GM03348 (cell line): Measurements from ENCODE around the gene HNRNPDL.
A peak's percentile ranks its signal among the peaks of the same experiment; 100 is the strongest.
"Not testable (repeated sequence)": the region's sequence is repeated elsewhere in the genome, so short reads cannot be mapped to it uniquely, and the experiment has no call there.

ENCODE experiments used
- DNase-seq: peaks from one replicate; pipeline ENCODE4 v3.0.0; 2012; ENCODE audit warnings: low spot score

Gene HNRNPDL

GRCh38 chr4:82386312-82386711, 44.0 kb downstream of the HNRNPDL start:
- DNase-seq: not testable (repeated sequence)

- DNase-seq: no peak
Observed at GRCh38 chr4:82382751-82383150, 47.5 kb downstream of the HNRNPDL start.

GRCh38 chr4:82381661-82382296, 48.5 kb downstream of the HNRNPDL start:
- no peak for DNase-seq

- no peak for DNase-seq
Observed at GRCh38 chr4:82381235-82381634, 49.0 kb downstream of the HNRNPDL start.

GRCh38 chr4:82380831-82381230, 49.4 kb downstream of the HNRNPDL start:
- DNase-seq: no peak

GRCh38 chr4:82380344-82380743, 49.9 kb downstream of the HNRNPDL start:
- no peak for DNase-seq

GRCh38 chr4:82376109-82376508, 54.2 kb downstream of the HNRNPDL start:
- no peak for DNase-seq

- peak; percentile 97 for DNase-seq
Observed at GRCh38 chr4:82373816-82374625, 56.2 kb downstream of the HNRNPDL start, which contains the start of gene HNRNPD. Gene HNRNPD, minus strand, starts transcription at chr4:82373991. Its CDS starts 313 bp downstream, at chr4:82373678.

GRCh38 chr4:82373486-82373815, 56.8 kb downstream of the HNRNPDL start:
- DNase-seq: no peak
